ENCODE results near the gene AK8. TPM values are rescaled to one million over a fixed set of nuclear protein-coding genes. Genes with fewer than 3 reads are reported as not detected.

The AK8 gene
- total RNA-seq, 1 donor from 2014 or later, result 0.74 TPM

GRCh38 chr9:132837501-132838286 lies 40.4 kb downstream of the AK8 start:
- Histone ChIP-seq H3K27me3 (ENCODE audit: low read depth) (peaks cover 4% of the 10 kb centered on the region), H3K4me3 (no peak overlapping the region), H3K36me3 (no peaks in the 10 kb centered on the region), H3K27ac (replicated peaks) (no peak overlapping the region), H3K4me1 (no peaks in the 10 kb centered on the region), H3K9me3 (replicated peaks) (no peaks in the 10 kb centered on the region)
- intact Hi-C loops (cut with micrococcal nuclease), result no loop called here
- DNase-seq, result no peak
- TF ChIP-seq CTCF (IDR thresholded peaks at IDR 0.05; ENCODE audit: borderline replicate concordance), result no peak

- Histone ChIP-seq H3K36me3 (no peaks in the 10 kb centered on the region), H3K27me3 (ENCODE audit: low read depth) (peaks cover 4% of the 10 kb centered on the region), H3K9me3 (replicated peaks) (no peaks in the 10 kb centered on the region), H3K27ac (replicated peaks) (no peak overlapping the region), H3K4me3 (no peak overlapping the region), H3K4me1 (no peaks in the 10 kb centered on the region)
- no peak for TF ChIP-seq CTCF (IDR thresholded peaks at IDR 0.05; ENCODE audit: borderline replicate concordance)
- intact Hi-C loops (cut with micrococcal nuclease), result no loop called here
- DNase-seq, result no peak
Measured at GRCh38 chr9:132834343-132834742, 43.7 kb downstream of the AK8 start.

- no peak for TF ChIP-seq CTCF (IDR thresholded peaks at IDR 0.05; ENCODE audit: borderline replicate concordance)
- Histone ChIP-seq H3K4me1 (no peaks in the 10 kb centered on the region), H3K36me3 (no peaks in the 10 kb centered on the region), H3K4me3 (no peak overlapping the region), H3K27me3 (ENCODE audit: low read depth) (peaks cover 4% of the 10 kb centered on the region), H3K27ac (replicated peaks) (no peak overlapping the region), H3K9me3 (replicated peaks) (no peaks in the 10 kb centered on the region)
- intact Hi-C loops (cut with micrococcal nuclease), result no loop called here
- no peak for DNase-seq
Measured at GRCh38 chr9:132833550-132834121, 44.4 kb downstream of the AK8 start.

- Histone ChIP-seq H3K27ac (replicated peaks) (no peak overlapping the region), H3K4me1 (no peaks in the 10 kb centered on the region), H3K9me3 (replicated peaks) (no peaks in the 10 kb centered on the region), H3K4me3 (no peak overlapping the region), H3K36me3 (no peaks in the 10 kb centered on the region), H3K27me3 (ENCODE audit: low read depth) (peaks cover 4% of the 10 kb centered on the region)
- intact Hi-C loops (cut with micrococcal nuclease), result no loop called here
- no peak for DNase-seq
- no peak for TF ChIP-seq CTCF (IDR thresholded peaks at IDR 0.05; ENCODE audit: borderline replicate concordance)
Measured at GRCh38 chr9:132832171-132832881, 45.8 kb downstream of the AK8 start.

- H3K36me3 ChIP-seq, result no peaks in the 10 kb centered on the region
- intact Hi-C loops (cut with micrococcal nuclease), result no loop called here
- TF ChIP-seq CTCF (IDR thresholded peaks at IDR 0.05; ENCODE audit: borderline replicate concordance), result no peak
- no peak overlapping the region for H3K4me3 ChIP-seq
- DNase-seq, result no peak
- H3K4me1 ChIP-seq, result no peaks in the 10 kb centered on the region
- H3K27me3 ChIP-seq (ENCODE audit: low read depth), result no peaks in the 10 kb centered on the region
- no peaks in the 10 kb centered on the region for H3K9me3 ChIP-seq (replicated peaks)
- H3K27ac ChIP-seq (replicated peaks), result no peak overlapping the region
Measured at GRCh38 chr9:132828201-132828770, 49.8 kb downstream of the AK8 start.

Data from left ventricle myocardium inferior (tissue), 1 donor.